HEK293 (cell line): ENCODE measurements around the gene GTF3C5.
A peak's percentile ranks its signal among the peaks of the same experiment; 100 is the strongest.

Experiments
- CTCF ChIA-PET: fragments of 350-600 bp; formaldehyde crosslinking; extraction: SDS; loops from one replicate; lab custom pipeline; 2021; ENCODE audit warnings: antibody characterized with exemption; lab: Yijun Ruan, JAX
- POLR2A ChIA-PET: fragments of 300-600 bp; formaldehyde crosslinking; extraction: SDS; loops from one replicate; lab custom pipeline; 2020; ENCODE audit warnings: antibody characterized with exemption, inconsistent platforms; lab: Yijun Ruan, JAX
- H3K27ac ChIP-seq: fragments of 200-500 bp; sonication (Bioruptor generic); 2 replicates; pipeline ENCODE4 v1.5.1; 2014; ENCODE audit warnings: low read depth, low read length, control low read depth, inconsistent platforms; ENCODE audit errors: extremely low read depth
- H3K36me3 ChIP-seq, 2 experiments: fragments of 200-500 bp in 1 of 2; sonication (Bioruptor generic) in 1 of 2; 1 replicate in 1 of 2; 2 replicates in 1 of 2; pipeline ENCODE4 v1.5.1; 2014 to 2017; ENCODE audit warnings: inconsistent platforms in 2 of 2, low read length in 2 of 2; ENCODE audit not compliant: control insufficient read depth in 2 of 2, insufficient read depth in 1 of 2
- H3K4me1 ChIP-seq: fragments of 200-500 bp; sonication (Bioruptor generic); 2 replicates; pipeline ENCODE4 v1.5.1; 2014; ENCODE audit warnings: mild to moderate bottlenecking, low read length, inconsistent platforms; ENCODE audit not compliant: control insufficient read depth, insufficient read depth
- H3K4me3 ChIP-seq: 2 replicates; pipeline ENCODE4 v1.5.1; 2011; ENCODE audit warnings: low read depth, mild to moderate bottlenecking, control low read depth, low read length, moderate library complexity
- H3K9me3 ChIP-seq: fragments of 200-500 bp; sonication (Bioruptor generic); 2 replicates; pipeline ENCODE4 v1.5.1; 2014; ENCODE audit warnings: low read depth, low read length, inconsistent platforms; ENCODE audit not compliant: control insufficient read depth, insufficient read depth
- HOXA7 ChIP-seq: sonication (generic); formaldehyde crosslinking; IDR thresholded peaks from 2 replicates; pipeline ENCODE4 v1.8.1; 2022; ENCODE audit warnings: missing genetic modification reagents, borderline replicate concordance
- KLF9 ChIP-seq: fragments of 450-650 bp; formaldehyde crosslinking; IDR thresholded peaks from 2 replicates; pipeline ENCODE4 v1.5.1; 2016; ENCODE audit warnings: missing biosample characterization, missing genetic modification characterization, low read depth
- PRDM1 ChIP-seq: fragments of 450-650 bp; formaldehyde crosslinking; IDR thresholded peaks from 2 replicates; pipeline ENCODE4; 2016; ENCODE audit warnings: missing biosample characterization, missing genetic modification characterization
- REPIN1 ChIP-seq: fragments of 450-650 bp; formaldehyde crosslinking; IDR thresholded peaks from 2 replicates; pipeline ENCODE4 v1.5.1; 2017; ENCODE audit warnings: missing biosample characterization, missing genetic modification characterization, low read depth
- ZBTB10 ChIP-seq: fragments of 450-650 bp; formaldehyde crosslinking; IDR thresholded peaks from 2 replicates; pipeline ENCODE4 v1.5.1; 2016; ENCODE audit warnings: missing biosample characterization, missing genetic modification characterization
- ZBTB11 ChIP-seq: fragments of 450-650 bp; formaldehyde crosslinking; conservative IDR thresholded peaks from 2 replicates; pipeline ENCODE4 v1.5.1; 2016; ENCODE audit warnings: low read depth, missing biosample characterization, missing genetic modification characterization
- ZBTB17 ChIP-seq: fragments of 450-650 bp; formaldehyde crosslinking; IDR thresholded peaks from 2 replicates; pipeline ENCODE4 v1.5.1; 2016; ENCODE audit warnings: missing biosample characterization, missing genetic modification characterization
- ZFP41 ChIP-seq: fragments of 450-650 bp; formaldehyde crosslinking; IDR thresholded peaks from 2 replicates; pipeline ENCODE4 v1.5.1; 2016; ENCODE audit warnings: missing biosample characterization, missing genetic modification characterization, borderline replicate concordance
- ZNF146 ChIP-seq: fragments of 450-650 bp; formaldehyde crosslinking; IDR thresholded peaks from 2 replicates; pipeline ENCODE4 v1.5.1; 2016; ENCODE audit warnings: missing biosample characterization, missing genetic modification characterization
- ZNF223 ChIP-seq: fragments of 450-650 bp; formaldehyde crosslinking; IDR thresholded peaks from 2 replicates; pipeline ENCODE4 v1.5.1; 2016; ENCODE audit warnings: missing biosample characterization, missing genetic modification characterization
- ZNF335 ChIP-seq: fragments of 450-650 bp; formaldehyde crosslinking; conservative IDR thresholded peaks from 2 replicates; pipeline ENCODE4 v1.5.1; 2016; ENCODE audit warnings: missing biosample characterization, missing genetic modification characterization
- ZNF366 ChIP-seq: fragments of 450-650 bp; formaldehyde crosslinking; conservative IDR thresholded peaks from 2 replicates; pipeline ENCODE4 v1.5.1; 2016; ENCODE audit warnings: missing biosample characterization, missing genetic modification characterization
- ZNF426 ChIP-seq: fragments of 450-650 bp; formaldehyde crosslinking; IDR thresholded peaks from 2 replicates; pipeline ENCODE4 v1.5.1; 2017; ENCODE audit warnings: missing biosample characterization, missing genetic modification characterization, mild to moderate bottlenecking, inconsistent platforms, moderate library complexity
- ZNF518A ChIP-seq: fragments of 450-650 bp; formaldehyde crosslinking; conservative IDR thresholded peaks from 2 replicates; pipeline ENCODE4 v1.5.1; 2016; ENCODE audit warnings: low read depth, missing biosample characterization, missing genetic modification characterization
- ZNF701 ChIP-seq: fragments of 450-650 bp; formaldehyde crosslinking; IDR thresholded peaks from 2 replicates; pipeline ENCODE4 v1.5.1; 2016; ENCODE audit warnings: missing biosample characterization, missing genetic modification characterization
- ZNF768 ChIP-seq: fragments of 450-650 bp; formaldehyde crosslinking; IDR thresholded peaks from 2 replicates; pipeline ENCODE4 v1.5.1; 2018; ENCODE audit warnings: missing biosample characterization, mild to moderate bottlenecking, missing genetic modification characterization
- ZNF791 ChIP-seq: fragments of 450-650 bp; formaldehyde crosslinking; IDR thresholded peaks from 2 replicates; pipeline ENCODE4 v1.5.1; 2016; ENCODE audit warnings: missing biosample characterization, missing genetic modification characterization
- TF ChIP-seq, protein P1 (sequence below): fragments of 450-650 bp; formaldehyde crosslinking; IDR thresholded peaks from 2 replicates; pipeline ENCODE4 v1.5.1; 2016; ENCODE audit warnings: missing biosample characterization, missing genetic modification characterization

Gene GTF3C5

DNA sequence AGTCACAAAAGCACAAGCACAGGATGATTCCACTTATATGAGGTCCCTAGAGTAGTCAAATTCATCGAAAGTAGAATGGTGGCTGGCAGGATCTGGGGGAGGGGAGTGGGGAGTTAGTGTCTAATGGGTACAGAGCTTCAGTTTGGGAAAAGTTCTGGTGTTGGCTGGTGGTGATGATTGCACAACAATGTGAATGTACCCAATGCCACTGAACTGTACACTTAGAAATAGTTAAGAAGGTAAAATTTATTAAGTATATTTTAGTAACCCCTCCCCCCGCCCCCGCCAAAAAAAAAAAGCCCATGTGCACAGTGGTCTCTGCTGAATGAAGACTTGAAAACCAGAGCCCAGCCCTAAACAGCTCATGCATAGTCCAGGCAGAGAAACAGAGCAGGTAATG is 24.8 kb upstream of the GTF3C5 start:
- no peak for TF ChIP-seq ZNF426 (tag by site-specific recombination)
- H3K4me1 ChIP-seq: no peaks in the 10 kb centered on the region
- H3K36me3 ChIP-seq: no peaks in the 10 kb centered on the region
- ChIA-PET CTCF (interaction anchor here (1.7 to 5.7 kb wide), 2 partner anchors 17 to 28 kb away, joined by 12 to 56 read pairs; partner anchors contain the start of gene GFI1B), POLR2A (interaction anchor here (1.0 kb wide), 1 partner anchor 25 kb away, joined by 3 read pairs; the partner anchor contains the start of gene GTF3C5)
- no peaks in the 10 kb centered on the region for H3K9me3 ChIP-seq
- H3K4me3 ChIP-seq: no peak overlapping the region
- no peak overlapping the region for H3K27ac ChIP-seq

- H3K4me3 ChIP-seq: no peak overlapping the region
- H3K4me1 ChIP-seq: no peaks in the 10 kb centered on the region
- ChIA-PET POLR2A (no interaction called here), CTCF (interaction anchor here (5.7 kb wide), 1 partner anchor 16 kb away, joined by 56 read pairs; no protein-coding TSS in a partner anchor)
- no peak for TF ChIP-seq REPIN1 (tag by site-specific recombination)
- peak; percentile 99 for TF ChIP-seq ZNF366 (tag by site-specific recombination)
- TF ChIP-seq, protein P1, sequence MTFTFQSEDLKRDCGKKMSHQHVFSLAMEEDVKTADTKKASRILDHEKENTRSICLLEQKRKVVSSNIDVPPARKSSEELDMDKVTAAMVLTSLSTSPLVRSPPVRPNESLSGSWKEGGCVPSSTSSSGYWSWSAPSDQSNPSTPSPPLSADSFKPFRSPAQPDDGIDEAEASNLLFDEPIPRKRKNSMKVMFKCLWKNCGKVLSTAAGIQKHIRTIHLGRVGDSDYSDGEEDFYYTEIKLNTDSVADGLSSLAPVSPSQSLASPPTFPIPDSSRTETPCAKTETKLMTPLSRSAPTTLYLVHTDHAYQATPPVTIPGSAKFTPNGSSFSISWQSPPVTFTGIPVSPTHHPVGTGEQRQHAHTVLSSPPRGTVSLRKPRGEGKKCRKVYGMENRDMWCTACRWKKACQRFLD (tag by site-specific recombination): 0 out of 2 replicates have a peak, but pooled peaks have one; percentile 35
- TF ChIP-seq ZNF223 (tag by site-specific recombination): no peak
- TF ChIP-seq ZBTB17 (tag by site-specific recombination): peak; percentile 98
- H3K36me3 ChIP-seq: no peaks in the 10 kb centered on the region
- no peaks in the 10 kb centered on the region for H3K9me3 ChIP-seq
- no peak overlapping the region for H3K27ac ChIP-seq
Measured at GRCh38 chr9:133006731-133007352, 24.0 kb upstream of the GTF3C5 start.

DNA sequence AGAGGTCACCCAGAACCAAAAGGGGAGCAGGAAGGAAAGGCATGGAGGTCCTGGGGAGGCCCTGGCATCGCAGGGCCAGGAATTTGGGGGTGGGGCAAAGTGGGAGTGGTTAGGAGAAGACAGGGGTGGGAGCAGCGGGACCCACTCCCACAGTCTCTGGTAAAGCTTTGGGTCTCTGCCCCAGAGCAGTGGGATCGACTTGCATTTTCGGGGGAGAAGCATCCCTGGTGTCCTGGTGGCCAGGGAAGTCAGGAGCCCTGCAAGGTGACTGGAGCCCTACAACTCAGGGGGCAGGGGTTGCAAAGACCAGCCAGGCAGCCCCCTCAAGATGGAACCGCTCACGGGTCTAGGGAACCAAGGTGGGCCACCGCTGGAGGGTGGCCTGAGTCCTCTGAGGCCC is 22.4 kb upstream of the GTF3C5 start:
- H3K27ac ChIP-seq: no peak overlapping the region
- ChIA-PET CTCF (no interaction called here), POLR2A (no interaction called here)
- H3K4me3 ChIP-seq: no peak overlapping the region
- H3K9me3 ChIP-seq: no peaks in the 10 kb centered on the region
- H3K4me1 ChIP-seq: no peaks in the 10 kb centered on the region
- no peaks in the 10 kb centered on the region for H3K36me3 ChIP-seq
- TF ChIP-seq ZNF335 (no peak), ZFP41 (tag by site-specific recombination) (no peak), KLF9 (tag by site-specific recombination) (no peak), ZNF791 (tag by site-specific recombination) (no peak), ZNF146 (tag by site-specific recombination) (no peak), ZNF701 (tag by site-specific recombination) (no peak), ZNF768 (tag by site-specific recombination) (no peak), ZBTB11 (tag by site-specific recombination) (no peak), REPIN1 (tag by site-specific recombination) (no peak), ZNF518A (tag by site-specific recombination) (no peak), PRDM1 (no peak), ZBTB10 (tag by site-specific recombination) (no peak), HOXA7 (CRISPR knock-in tag) (no peak)
